ENCODE results near the gene TRAF1. TPM values are rescaled to one million over a fixed set of nuclear protein-coding genes. Genes with fewer than 3 reads are reported as not detected.
A peak's percentile ranks its signal among the peaks of the same experiment; 100 is the strongest.

The TRAF1 gene
- total RNA-seq, 1 donor from 2014 or later: 4.4 TPM

- no peak for DNase-seq
Measured at GRCh38 chr9:120885958-120886357, 40.6 kb downstream of the TRAF1 start.

- no peak for DNase-seq
Measured at GRCh38 chr9:120885457-120885856, 41.1 kb downstream of the TRAF1 start.

DNA sequence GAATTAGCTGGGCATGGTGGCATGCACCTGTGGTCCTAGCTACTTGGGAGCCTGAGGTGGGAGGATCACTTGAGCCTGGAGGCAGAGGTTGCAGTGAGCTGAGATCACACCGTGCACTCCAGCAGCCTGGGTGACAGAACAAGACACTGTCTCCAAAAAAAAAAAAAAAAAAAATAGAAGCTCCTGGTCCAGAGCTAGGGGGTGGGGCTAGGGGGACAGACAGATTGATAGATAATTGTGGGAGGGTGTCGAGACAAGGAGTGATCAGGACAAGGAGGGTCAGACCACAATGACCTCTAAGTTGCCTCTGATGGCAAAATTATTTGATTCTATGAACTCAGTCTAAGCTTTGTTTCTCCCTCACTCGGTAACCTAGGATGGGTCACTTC is 43.0 kb downstream of the TRAF1 start:
- no peak for DNase-seq

GRCh38 chr9:120882935-120883607 is 43.5 kb downstream of the TRAF1 start:
- DNase-seq: no peak

DNA sequence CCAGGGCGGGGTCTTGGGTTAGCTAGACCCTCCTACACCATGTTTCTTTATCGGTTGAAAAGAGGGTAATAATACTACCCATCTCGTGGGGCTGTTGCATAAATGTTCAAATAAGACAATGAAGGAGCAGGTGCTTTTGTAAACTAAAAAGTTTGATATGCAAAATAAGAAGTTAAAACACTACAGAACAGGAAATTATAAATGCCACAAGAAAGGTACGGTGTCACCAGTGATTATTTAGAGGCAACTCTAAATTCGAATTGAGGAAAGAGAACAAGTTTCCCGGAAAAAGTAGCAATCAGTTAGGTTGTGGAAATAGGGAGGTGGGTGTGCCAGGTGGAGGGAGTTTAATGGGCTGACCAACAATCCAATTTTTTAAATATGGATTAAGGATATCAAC is 47.1 kb downstream of the TRAF1 start:
- no peak for DNase-seq

- DNase-seq: no peak
Measured at GRCh38 chr9:120878188-120879130, 48.1 kb downstream of the TRAF1 start.

DNA sequence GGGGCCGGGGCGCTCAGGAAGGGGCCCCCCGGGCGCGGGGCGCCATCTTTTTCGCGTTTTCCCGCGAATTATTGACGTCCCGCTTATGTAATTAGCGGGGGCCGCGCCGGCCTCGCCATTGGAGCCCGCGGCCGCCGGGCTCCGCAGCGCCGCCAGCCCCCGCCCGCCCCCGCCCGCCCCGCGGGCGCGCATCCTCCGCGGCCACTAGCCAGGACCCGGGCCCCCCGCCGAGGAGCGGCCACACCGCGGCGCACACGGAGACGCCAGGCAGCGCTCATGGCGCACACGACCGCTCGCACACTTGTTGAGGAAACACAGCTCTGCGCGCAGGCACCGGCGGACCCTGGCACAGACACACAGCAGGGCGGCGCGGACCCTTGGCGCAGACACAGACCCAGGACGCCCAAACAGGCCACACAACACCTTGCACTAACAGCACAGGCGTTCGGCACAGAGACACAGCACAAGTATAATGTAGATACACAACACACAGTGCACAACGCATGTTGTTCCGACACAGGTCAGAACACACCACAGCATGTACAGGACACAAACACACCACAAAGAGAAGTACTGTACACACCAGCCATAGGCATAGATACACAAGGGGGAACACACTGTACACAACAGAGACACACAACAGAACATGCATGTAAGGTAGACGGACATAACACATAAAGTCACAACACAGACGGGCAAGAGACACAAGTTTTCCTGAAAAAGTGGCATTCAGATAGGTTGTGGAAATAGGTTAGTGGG is 49.1 kb downstream of the TRAF1 start:
- DNase-seq: peak; percentile 81

DNA sequence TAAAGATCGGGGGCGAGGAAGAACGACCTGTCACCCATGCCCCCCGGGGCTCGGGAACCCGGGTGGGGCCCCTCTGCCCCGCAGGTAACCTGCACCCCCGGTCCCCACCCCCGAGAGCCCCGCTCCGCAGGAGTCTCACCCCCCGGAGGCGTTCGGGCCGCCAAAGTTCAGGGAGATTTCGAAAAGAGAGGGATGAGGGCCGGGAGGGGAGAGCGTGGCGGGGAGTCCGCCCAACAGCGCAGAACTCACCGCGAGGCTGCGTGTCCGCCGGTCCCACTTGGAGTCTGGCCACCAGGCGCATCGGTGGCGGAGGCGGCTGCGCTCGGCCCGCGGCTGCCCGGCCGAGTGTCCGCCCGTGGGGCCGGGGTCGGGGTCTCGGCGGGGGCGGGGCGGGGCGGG is 49.8 kb downstream of the TRAF1 start, which contains the start of gene PHF19:
Gene PHF19, minus strand, starts transcription at position 347 of the 399 bp plus-strand sequence. CDS start 2,447 bp downstream, outside the sequence.
- DNase-seq: peak; percentile 54

DNA sequence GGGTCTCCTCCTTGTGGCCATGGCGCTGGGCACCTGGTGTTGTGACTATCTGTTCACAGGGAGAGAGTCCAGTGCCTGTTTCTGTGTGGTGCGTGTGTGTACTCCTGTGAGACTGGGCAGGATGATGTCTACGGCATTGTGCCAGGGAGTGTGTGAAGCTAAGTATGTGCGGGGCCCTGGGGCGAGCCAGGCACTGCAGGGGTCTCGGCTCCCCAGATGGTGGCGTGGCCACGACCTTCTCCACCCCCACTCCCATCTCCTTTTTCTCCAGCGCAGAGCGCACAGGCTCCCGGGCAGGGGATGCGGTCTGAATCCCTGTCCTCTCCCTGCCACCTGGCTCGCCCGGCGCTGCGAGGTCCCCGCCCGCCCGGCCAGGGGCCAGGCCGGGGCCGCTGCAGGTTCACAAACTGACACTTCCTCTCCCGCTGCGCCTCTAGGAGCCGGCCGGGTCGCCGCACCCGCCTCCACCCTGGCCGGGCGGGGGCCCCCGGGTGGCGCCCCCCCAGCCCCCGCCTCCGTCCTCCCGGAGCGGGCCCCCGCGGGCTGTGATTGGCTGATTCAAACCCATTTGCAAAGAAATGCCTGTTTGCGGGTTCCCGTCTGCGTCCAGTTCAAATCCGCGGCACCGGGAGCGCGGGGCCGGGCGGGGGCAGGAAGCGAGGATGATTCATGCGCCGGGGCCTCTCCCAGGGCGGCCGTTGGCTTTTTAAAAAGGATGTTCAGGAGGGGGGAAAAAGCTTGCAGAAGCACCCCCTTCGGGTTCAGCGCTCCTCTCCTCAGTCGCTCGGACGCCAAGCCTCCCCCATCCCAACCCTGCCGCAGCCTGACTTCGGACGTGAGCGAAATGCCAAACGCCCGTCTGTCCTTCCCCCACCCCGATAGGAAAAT is 50.4 kb downstream of the TRAF1 start:
- peak; percentile 92 for DNase-seq

DNA sequence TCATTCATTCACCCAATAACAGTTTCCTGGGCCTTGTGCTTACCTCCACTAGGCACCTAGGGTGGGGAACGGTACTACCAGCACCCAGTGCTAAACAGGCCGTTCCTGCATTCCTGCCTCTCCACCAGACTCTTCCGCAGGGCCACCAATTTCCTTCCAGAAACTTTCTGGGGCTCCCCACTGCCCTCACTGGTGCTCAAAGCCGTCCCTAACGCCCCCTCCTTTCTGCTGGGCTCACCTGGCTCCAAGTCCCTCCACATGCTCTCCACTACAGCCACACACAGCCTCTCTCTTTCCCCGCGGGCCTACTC is 51.0 kb downstream of the TRAF1 start:
- no peak for DNase-seq

DNA sequence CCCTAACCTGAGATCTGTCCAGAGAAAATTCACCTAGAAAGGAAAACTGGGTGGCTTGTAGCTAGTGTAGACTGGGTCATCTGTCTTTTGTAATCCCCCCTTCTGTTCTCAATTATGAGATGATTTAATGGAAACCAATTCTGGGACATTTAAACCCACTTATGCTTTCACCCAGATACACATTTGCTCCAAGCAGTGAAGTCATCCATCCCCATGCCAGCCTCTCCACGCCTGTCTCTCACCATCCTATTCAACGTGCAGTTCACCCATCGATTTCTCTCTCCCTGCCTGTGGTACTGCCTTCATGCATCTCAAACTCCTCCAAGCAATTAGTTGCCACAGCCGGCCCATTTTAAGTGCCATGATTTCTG is 51.4 kb downstream of the TRAF1 start:
- DNase-seq: no peak

GRCh38 chr9:120874226-120875194 is 52.1 kb downstream of the TRAF1 start:
- no peak for DNase-seq

DNA sequence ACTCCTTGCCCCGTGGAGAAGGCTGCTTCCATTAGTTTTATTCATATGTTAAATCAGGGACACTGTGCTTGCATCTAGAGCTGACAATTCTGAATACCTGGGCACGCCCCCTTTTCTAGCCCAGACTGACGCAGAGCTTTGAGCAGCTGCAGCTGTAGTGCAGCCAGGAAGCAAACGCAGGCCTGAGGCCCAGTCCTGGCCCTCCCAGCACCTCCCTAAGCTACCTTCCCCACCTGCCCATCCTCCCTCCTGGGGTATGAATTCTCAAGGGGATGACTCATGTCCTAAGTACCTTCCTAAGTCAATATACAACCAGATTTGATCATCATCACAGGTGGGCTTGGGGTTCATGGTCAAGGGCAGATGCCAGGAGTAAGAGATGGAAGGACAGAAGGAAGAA is 53.1 kb downstream of the TRAF1 start:
- DNase-seq: no peak

- no peak for DNase-seq
Measured at GRCh38 chr9:120872791-120873502, 53.6 kb downstream of the TRAF1 start.

DNA sequence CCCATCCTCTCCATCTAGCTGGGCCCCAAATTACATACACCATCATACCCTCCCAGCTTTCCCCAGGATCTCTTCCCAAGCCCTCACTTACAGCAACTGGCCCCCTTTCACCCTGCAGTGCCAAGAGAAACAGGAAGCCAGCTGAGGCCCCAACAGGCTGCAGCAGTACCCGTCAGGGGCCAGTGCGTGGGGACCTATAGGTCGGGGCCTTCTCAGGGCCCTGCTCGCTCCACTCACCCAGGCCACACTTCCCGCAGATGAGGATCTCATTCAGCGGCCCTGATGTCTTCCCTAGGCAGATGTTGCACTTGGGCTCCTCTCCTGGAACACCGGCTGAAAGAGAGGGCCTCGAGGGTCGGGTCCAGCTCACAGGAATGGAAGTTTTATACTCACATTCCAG is 56.4 kb downstream of the TRAF1 start:
- DNase-seq: peak; percentile 19

- DNase-seq: no peak
Measured at GRCh38 chr9:120869726-120870125, 56.9 kb downstream of the TRAF1 start.

GRCh38 chr9:120869360-120869687 is 57.3 kb downstream of the TRAF1 start:
- DNase-seq: no peak

DNA sequence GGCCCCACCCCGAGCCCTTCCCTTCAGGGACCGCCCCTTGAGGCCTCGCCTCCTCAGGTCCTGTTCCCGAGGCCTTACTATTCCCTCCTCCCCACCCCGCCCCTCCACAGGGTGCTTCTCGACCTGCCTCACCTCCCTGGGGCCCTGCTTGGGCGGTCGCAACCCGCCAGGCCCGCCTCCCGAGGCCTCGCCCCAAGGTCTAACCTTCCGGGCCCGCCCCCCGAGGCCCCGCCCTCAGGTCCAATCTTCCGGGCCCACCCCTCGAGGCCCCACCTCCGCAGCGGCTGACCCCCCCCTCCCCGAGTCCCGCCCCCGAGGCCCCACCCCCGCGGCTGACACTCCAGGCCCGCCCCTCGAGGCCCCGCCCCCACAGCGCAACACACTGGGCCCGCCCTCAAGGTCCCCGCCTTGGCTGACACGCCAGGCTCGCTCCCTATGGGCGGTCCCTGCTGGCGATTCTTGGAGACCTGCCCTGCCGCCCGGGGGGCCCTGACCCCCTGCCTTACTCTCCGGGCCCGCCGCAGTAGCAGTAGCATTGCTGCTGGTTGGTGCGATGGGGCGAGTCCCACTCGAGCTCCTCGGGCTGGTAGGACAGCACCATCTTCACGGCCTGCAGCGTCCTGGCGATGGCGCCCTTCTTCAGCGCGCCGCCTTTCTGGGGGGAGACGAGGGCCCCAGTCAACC is 57.8 kb downstream of the TRAF1 start:
- DNase-seq: peak; percentile 91

GRCh38 chr9:120868339-120868675 is 58.3 kb downstream of the TRAF1 start:
- no peak for DNase-seq

All from dermis blood vessel endothelial cell (primary cell).